ENCODE measurements around the gene TMC8. TPM values are rescaled to one million over a fixed set of nuclear protein-coding genes. Genes with fewer than 3 reads are reported as not detected.

Gene TMC8
- polyA plus RNA-seq, 3 donors from 2014 or later: 55.2 to 170 (median 58.2) TPM

GRCh38 chr17:78180508-78180907 lies 49.9 kb downstream of the TMC8 start:
- H3K4me1 Mint-ChIP-seq: peaks cover 22 to 25% of the 10 kb centered on the region in 2 donors
- H3K27me3 Mint-ChIP-seq (ENCODE audit: low read depth in 3 of 3): peaks cover 0 to 6% (median under 1%) of the 10 kb centered on the region in 3 donors
- no peaks in the 10 kb centered on the region for H3K9me3 Mint-ChIP-seq
- H3K36me3 Mint-ChIP-seq: no peaks in the 10 kb centered on the region
- peak overlapping the region; percentile 58 to 84 (median 74) for H3K4me3 Mint-ChIP-seq
- no peak for DNase-seq
- peak overlapping the region; percentile 48 to 92 (median 88) for H3K27ac Mint-ChIP-seq

- H3K9me3 Mint-ChIP-seq: no peaks in the 10 kb centered on the region
- no peak for DNase-seq
- H3K27ac Mint-ChIP-seq: peak overlapping the region in 1 of 6 donors; percentile 14
- no peaks in the 10 kb centered on the region for H3K36me3 Mint-ChIP-seq
- no peak overlapping the region for H3K4me3 Mint-ChIP-seq
- peaks cover 28 to 33% of the 10 kb centered on the region in 2 donors for H3K4me1 Mint-ChIP-seq
- H3K27me3 Mint-ChIP-seq (ENCODE audit: low read depth in 3 of 3): peaks cover 0 to 6% (median 0%) of the 10 kb centered on the region in 3 donors
Observed at GRCh38 chr17:78182504-78182903, 51.9 kb downstream of the TMC8 start.

GRCh38 chr17:78183916-78184315 lies 53.3 kb downstream of the TMC8 start:
- DNase-seq: no peak
- H3K4me3 Mint-ChIP-seq: no peak overlapping the region
- H3K27ac Mint-ChIP-seq: no peak overlapping the region
- H3K36me3 Mint-ChIP-seq: no peaks in the 10 kb centered on the region
- H3K4me1 Mint-ChIP-seq: peaks cover 29% of the 10 kb centered on the region in 2 donors
- peaks cover 0 to 6% (median 0%) of the 10 kb centered on the region in 3 donors for H3K27me3 Mint-ChIP-seq (ENCODE audit: low read depth in 3 of 3)
- no peaks in the 10 kb centered on the region for H3K9me3 Mint-ChIP-seq

DNA sequence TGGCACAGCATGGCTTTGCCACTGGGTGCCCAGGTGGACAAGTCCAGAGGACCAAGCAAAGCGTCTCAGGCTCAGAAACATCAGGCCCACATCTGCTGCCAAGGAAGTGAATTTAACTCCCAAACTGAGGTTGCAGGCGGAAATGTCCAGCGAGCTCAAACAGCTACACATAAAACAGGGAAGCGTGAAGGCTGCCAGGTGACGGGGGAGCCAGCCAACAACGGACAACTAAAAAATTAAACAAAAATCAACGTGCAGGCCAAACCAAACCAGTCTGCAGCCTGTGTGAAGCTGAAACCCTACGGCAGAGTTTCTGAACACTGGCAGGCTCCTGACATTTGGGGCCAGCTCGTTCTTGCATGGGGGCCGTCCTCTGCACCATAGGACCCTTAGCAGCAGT lies 53.8 kb downstream of the TMC8 start:
- DNase-seq: no peak
- no peaks in the 10 kb centered on the region for H3K36me3 Mint-ChIP-seq
- no peak overlapping the region for H3K4me3 Mint-ChIP-seq
- peaks cover 0 to 6% (median 0%) of the 10 kb centered on the region in 3 donors for H3K27me3 Mint-ChIP-seq (ENCODE audit: low read depth in 3 of 3)
- peak overlapping the region in 1 of 6 donors; percentile 19 for H3K27ac Mint-ChIP-seq
- H3K4me1 Mint-ChIP-seq: peaks cover 25 to 26% of the 10 kb centered on the region in 2 donors
- H3K9me3 Mint-ChIP-seq: no peaks in the 10 kb centered on the region

GRCh38 chr17:78184868-78185267 lies 54.3 kb downstream of the TMC8 start:
- no peaks in the 10 kb centered on the region for H3K36me3 Mint-ChIP-seq
- no peaks in the 10 kb centered on the region for H3K9me3 Mint-ChIP-seq
- H3K27ac Mint-ChIP-seq: peak overlapping the region in 1 of 6 donors; percentile 16
- no peak for DNase-seq
- H3K4me1 Mint-ChIP-seq: peaks cover 21 to 22% of the 10 kb centered on the region in 2 donors
- peak overlapping the region in 3 of 5 donors; percentile 21 to 44 (median 30) for H3K4me3 Mint-ChIP-seq
- peaks cover 0 to 6% (median 0%) of the 10 kb centered on the region in 3 donors for H3K27me3 Mint-ChIP-seq (ENCODE audit: low read depth in 3 of 3)

DNA sequence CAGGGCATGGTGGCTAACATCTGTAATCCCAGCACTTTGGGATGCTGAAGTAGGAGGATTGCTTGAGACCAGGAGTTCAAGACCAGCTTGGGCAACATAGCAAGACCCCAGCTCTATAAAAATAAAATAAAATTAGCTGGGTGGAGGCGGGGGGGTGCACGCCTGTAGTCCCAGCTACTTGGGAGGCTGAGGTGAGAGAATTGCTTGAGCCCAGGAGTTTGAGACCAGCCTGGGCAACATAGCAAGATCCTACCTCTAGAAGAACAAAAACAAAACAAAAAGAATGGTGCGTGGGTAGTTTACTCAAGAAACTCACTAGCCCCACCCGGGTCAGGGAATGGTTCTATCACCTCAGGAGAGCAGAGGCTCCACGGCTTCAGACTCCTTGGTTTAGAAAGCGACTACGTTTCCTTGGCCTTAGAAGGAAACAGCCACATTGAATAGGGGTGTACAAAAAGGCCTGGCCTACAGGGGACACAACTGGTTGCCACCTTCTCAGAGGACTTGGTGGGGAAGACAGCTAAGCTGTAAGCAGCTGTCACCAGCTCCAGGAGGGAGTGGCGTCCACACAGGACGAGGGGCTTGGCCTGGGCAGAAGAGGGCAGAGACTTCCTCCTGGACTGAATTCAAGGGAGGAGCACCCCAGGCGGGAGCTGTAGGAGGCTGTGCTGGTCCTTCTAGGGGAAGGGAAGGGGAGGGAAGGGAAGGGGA lies 55.6 kb downstream of the TMC8 start:
- Mint-ChIP-seq H3K4me1 (peaks cover 11 to 14% of the 10 kb centered on the region in 2 donors), H3K36me3 (no peaks in the 10 kb centered on the region), H3K9me3 (no peaks in the 10 kb centered on the region), H3K27ac (peak overlapping the region in 1 of 6 donors; percentile 12), H3K4me3 (peak overlapping the region; percentile 53 to 80 (median 61)), H3K27me3 (ENCODE audit: low read depth in 3 of 3) (peaks cover 0 to 6% (median 0%) of the 10 kb centered on the region in 3 donors)
- no peak for DNase-seq

DNA sequence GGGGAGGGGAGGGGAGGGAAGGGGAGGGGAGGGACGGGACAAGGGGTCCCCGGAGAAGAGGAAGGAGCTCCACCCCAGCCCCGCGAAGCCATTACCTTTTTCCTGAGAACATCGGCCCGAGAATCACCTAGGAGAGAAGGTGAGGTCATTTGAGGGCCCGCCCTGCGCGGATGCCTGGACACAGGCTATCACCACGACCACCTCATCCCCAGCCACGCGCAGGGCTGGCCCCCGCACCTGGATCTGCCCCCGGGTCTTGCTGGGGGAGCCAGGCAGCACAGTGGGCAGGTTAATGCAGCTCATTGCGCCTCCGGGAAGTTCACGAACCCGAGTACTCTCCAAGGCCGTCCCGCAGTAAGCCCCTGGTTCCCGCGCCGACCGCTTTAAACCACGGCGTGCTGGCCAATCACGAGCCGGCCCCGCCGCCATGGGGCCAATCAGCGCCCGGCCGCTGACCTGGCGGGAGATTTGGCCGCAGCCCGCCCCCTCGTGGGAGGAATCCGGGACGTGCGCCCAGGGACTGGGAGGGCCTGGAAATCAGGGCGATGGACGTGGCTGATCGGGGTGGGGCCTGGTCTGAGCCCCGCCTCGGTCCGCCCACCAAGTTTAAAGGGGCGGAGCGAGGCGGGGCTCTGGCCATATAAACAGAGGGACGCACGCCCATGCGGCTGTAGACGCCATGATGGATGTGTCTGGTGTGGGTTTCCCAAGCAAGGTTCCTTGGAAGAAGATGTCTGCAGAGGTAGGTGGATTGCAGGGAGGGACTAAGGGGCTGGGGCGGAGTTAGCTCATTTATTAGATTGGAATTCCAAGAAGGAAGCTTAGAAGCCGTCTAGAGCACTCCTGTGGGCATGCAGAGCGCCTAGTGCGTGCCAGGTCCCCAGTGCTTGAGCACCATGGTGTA lies 56.4 kb downstream of the TMC8 start, which contains the start of the genes AFMID and TK1:
TSS of gene AFMID (plus strand) at position 671 of the 904 bp plus-strand sequence. CDS start at position 680, 9 bp downstream.
TSS of gene TK1 (minus strand) at position 361 of the 904 bp plus-strand sequence. CDS start at position 303, 58 bp downstream.
- no peaks in the 10 kb centered on the region for H3K36me3 Mint-ChIP-seq

More for the DNA sequence above, 56.4 kb downstream of the TMC8 start, which contains the start of the genes AFMID and TK1:
- peak; percentile 76 to 79 (median 78) for DNase-seq
- peak within 1 kb of the TSS; percentile 85 to 95 (median 91) for H3K4me3 Mint-ChIP-seq
- no peaks in the 10 kb centered on the region for H3K9me3 Mint-ChIP-seq
- H3K27me3 Mint-ChIP-seq (ENCODE audit: low read depth in 3 of 3): peaks cover 0 to 6% (median 0%) of the 10 kb centered on the region in 3 donors
- H3K27ac Mint-ChIP-seq: peak within 1 kb of the TSS in 3 of 6 donors; percentile 29 to 73 (median 31)
- H3K4me1 Mint-ChIP-seq: peaks cover 11 to 14% of the 10 kb centered on the region in 2 donors

Other genes starting within 250 kb of the TMC8 start
- gene TNRC6C, start 172.1 kb upstream of the TMC8 start, polyA plus RNA-seq: 1 to 10 TPM in 2 of 3 donors, under 1 TPM in 1; 0.71 to 5.5 (median 4.8) TPM
- gene TMC6, start 2.0 kb upstream of the TMC8 start, polyA plus RNA-seq: 100 to 1,000 TPM; 194 to 262 (median 203) TPM
- gene C17orf99, start 15.6 kb downstream of the TMC8 start, polyA plus RNA-seq: not detected
- 100 to 1,000 TPM; 113 to 230 (median 132) TPM for gene SYNGR2, start 37.8 kb downstream of the TMC8 start, polyA plus RNA-seq
- 10 to 100 TPM; 11.3 to 19.7 (median 13.1) TPM for gene TK1, start 56.3 kb downstream of the TMC8 start, polyA plus RNA-seq
- gene AFMID, start 56.6 kb downstream of the TMC8 start, polyA plus RNA-seq: 1 to 10 TPM; 1.0 to 3.2 (median 1.2) TPM
- gene BIRC5, start 83.5 kb downstream of the TMC8 start, polyA plus RNA-seq: 1 to 10 TPM; 3.6 to 5.5 (median 4.5) TPM
- gene TMEM235, start 100.9 kb downstream of the TMC8 start, polyA plus RNA-seq: not detected
- gene SOCS3, start 229.3 kb downstream of the TMC8 start, polyA plus RNA-seq: 10 to 100 TPM in 2 of 3 donors, 1 to 10 TPM in 1; 9.0 to 15.4 (median 10.6) TPM
- gene PGS1, start 247.9 kb downstream of the TMC8 start, polyA plus RNA-seq: 10 to 100 TPM; 17.0 to 27.5 (median 27.2) TPM

All from immature natural killer cell (primary cell).